ENCODE data around the gene COPS6.
"Not testable (repeated sequence)": the region's sequence is repeated elsewhere in the genome, so short reads cannot be mapped to it uniquely, and the experiment has no call there.

The COPS6 gene

GRCh38 chr7:100127866-100128636, 39.3 kb downstream of the COPS6 start:
- no peak for DNase-seq (ENCODE audit: low spot score)

GRCh38 chr7:100128637-100128963, 39.8 kb downstream of the COPS6 start:
- no peak for DNase-seq (ENCODE audit: low spot score)

- DNase-seq (ENCODE audit: low spot score) = not testable (repeated sequence)
Measured at GRCh38 chr7:100130220-100130607, 41.4 kb downstream of the COPS6 start.

GRCh38 chr7:100130608-100131453, 42.1 kb downstream of the COPS6 start:
- no peak for DNase-seq (ENCODE audit: low spot score)

GRCh38 chr7:100132126-100132525, 43.4 kb downstream of the COPS6 start:
- DNase-seq (ENCODE audit: low spot score) = no peak

- DNase-seq (ENCODE audit: low spot score) = peak; percentile 51
Measured at GRCh38 chr7:100132697-100133151, 44.0 kb downstream of the COPS6 start.

GRCh38 chr7:100137851-100138760, 49.3 kb downstream of the COPS6 start:
- no peak for DNase-seq (ENCODE audit: low spot score)

- no peak for DNase-seq (ENCODE audit: low spot score)
Measured at GRCh38 chr7:100141555-100141949, 52.8 kb downstream of the COPS6 start.
